Measurements from ENCODE around the gene ATXN1.

DNA sequence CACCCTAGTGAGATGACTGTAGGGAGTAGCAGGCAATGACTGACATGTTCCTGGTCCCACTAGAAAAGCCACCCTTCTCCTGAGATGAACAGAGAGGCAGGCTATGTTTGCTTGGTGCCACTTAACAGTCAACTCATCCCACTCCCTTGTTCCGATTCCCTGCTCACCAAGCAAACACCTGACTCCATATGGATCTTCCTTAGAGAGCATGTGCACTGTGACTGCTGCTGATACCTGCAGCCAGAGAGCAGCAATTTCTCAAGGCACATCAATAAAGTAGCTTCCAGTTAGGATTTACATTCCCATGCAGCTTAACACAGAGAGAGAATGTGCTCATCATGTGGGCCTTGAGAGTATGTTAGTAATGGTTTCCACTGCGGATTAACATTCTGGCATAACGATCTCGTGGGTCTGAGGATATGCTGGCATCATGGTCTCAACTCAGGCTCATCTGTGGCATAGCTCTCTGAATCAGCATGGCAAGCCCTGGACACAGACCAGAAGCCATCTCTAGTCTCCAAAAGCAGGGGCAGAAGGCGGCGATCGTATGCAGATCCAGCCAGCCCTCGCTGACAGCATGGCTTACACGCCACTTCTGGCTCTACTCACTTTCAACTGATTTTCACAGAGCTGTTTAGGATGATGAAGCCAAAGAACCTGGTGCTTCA is 43.9 kb downstream of the ATXN1 start:
- TF ChIP-seq, protein P1, sequence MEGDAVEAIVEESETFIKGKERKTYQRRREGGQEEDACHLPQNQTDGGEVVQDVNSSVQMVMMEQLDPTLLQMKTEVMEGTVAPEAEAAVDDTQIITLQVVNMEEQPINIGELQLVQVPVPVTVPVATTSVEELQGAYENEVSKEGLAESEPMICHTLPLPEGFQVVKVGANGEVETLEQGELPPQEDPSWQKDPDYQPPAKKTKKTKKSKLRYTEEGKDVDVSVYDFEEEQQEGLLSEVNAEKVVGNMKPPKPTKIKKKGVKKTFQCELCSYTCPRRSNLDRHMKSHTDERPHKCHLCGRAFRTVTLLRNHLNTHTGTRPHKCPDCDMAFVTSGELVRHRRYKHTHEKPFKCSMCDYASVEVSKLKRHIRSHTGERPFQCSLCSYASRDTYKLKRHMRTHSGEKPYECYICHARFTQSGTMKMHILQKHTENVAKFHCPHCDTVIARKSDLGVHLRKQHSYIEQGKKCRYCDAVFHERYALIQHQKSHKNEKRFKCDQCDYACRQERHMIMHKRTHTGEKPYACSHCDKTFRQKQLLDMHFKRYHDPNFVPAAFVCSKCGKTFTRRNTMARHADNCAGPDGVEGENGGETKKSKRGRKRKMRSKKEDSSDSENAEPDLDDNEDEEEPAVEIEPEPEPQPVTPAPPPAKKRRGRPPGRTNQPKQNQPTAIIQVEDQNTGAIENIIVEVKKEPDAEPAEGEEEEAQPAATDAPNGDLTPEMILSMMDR (IDR thresholded peaks at IDR 0.05): no peak
- TF ChIP-seq POLR2A (IDR thresholded peaks at IDR 0.05): no peak

All from testis (tissue), 2 donors.